CD14-positive monocyte (primary cell): ENCODE results near the gene RGS3. TPM values are rescaled to one million over a fixed set of nuclear protein-coding genes. Genes with fewer than 3 reads are reported as not detected.

ENCODE experiments used
- DNase-seq, 3 donors: peaks; one replicate each; pipeline ENCODE4 v3.0.0-alpha.2; 2011 to 2022
- H2AFZ ChIP-seq: 2 replicates; pipeline ENCODE4 v1.6.0; 2012; ENCODE audit warnings: mild to moderate bottlenecking, low read depth, low read length, inconsistent platforms; ENCODE audit not compliant: insufficient read depth, poor library complexity, severe bottlenecking
- H3K27ac ChIP-seq, 2 donors: 1 replicate in 1 of 2; 2 replicates in 1 of 2; pipeline ENCODE4 v1.5.1; 2012 to 2013; ENCODE audit warnings: low read length in 2 of 2, control low read depth in 1 of 2, inconsistent platforms in 1 of 2, low read depth in 1 of 2, mild to moderate bottlenecking in 1 of 2
- H3K27me3 ChIP-seq, 2 donors: one replicate each; pipeline versions ENCODE4 v1.6.0 to v1.6.1; 2011 to 2013; ENCODE audit warnings: low read length in 2 of 2; ENCODE audit not compliant: control insufficient read depth in 2 of 2, insufficient read depth in 2 of 2
- H3K36me3 ChIP-seq, 2 donors: replicated peaks in 1 of 2; 1 replicate in 1 of 2; 2 replicates in 1 of 2; pipeline versions ENCODE4 v1.5.1 to v1.6.1; 2012 to 2013; ENCODE audit warnings: low read length in 2 of 2, control low read depth in 1 of 2, inconsistent platforms in 1 of 2, mild to moderate bottlenecking in 1 of 2; ENCODE audit not compliant: insufficient read depth in 2 of 2, control insufficient read depth in 1 of 2
- H3K4me1 ChIP-seq, 2 donors: 1 replicate in 1 of 2; 2 replicates in 1 of 2; pipeline versions ENCODE4 v1.5.1 to v1.6.1; 2012 to 2013; ENCODE audit warnings: low read length in 2 of 2, control low read depth in 1 of 2, inconsistent platforms in 1 of 2, mild to moderate bottlenecking in 1 of 2, moderate library complexity in 1 of 2; ENCODE audit not compliant: insufficient read depth in 2 of 2, control insufficient read depth in 1 of 2
- H3K4me2 ChIP-seq: replicated peaks from 2 replicates; pipeline ENCODE3; 2012; ENCODE audit warnings: low read length, moderate library complexity, mild to moderate bottlenecking; ENCODE audit not compliant: poor library complexity, severe bottlenecking; ENCODE audit errors: extremely low read depth
- H3K4me3 ChIP-seq, 3 experiments: fragments of 200-600 bp in 1 of 3; sonication (generic) in 1 of 3; replicated peaks in 1 of 3; 1 replicate in 2 of 3; 2 replicates in 1 of 3; pipeline ENCODE4 v1.5.1; 2011 to 2013; ENCODE audit warnings: low read length in 3 of 3, mild to moderate bottlenecking in 3 of 3, control low read depth in 2 of 3, low read depth in 2 of 3, inconsistent platforms in 1 of 3, moderate library complexity in 1 of 3
- H3K79me2 ChIP-seq: 2 replicates; pipeline ENCODE4 v1.6.0; 2012; ENCODE audit warnings: mild to moderate bottlenecking, control low read depth, inconsistent platforms, low read length, moderate library complexity; ENCODE audit not compliant: insufficient read depth
- H3K9ac ChIP-seq: 2 replicates; pipeline ENCODE4 v1.6.0; 2017; ENCODE audit warnings: low read length, mild to moderate bottlenecking; ENCODE audit not compliant: insufficient read depth, poor library complexity, severe bottlenecking
- H3K9me3 ChIP-seq, 2 donors: replicated peaks in 1 of 2; 1 replicate in 1 of 2; 2 replicates in 1 of 2; pipeline versions ENCODE4 v1.5.1 to v1.6.1; 2012 to 2013; ENCODE audit warnings: low read length in 2 of 2, control low read depth in 1 of 2; ENCODE audit not compliant: control insufficient read depth in 1 of 2, insufficient read depth in 1 of 2
- H4K20me1 ChIP-seq: 2 replicates; pipeline ENCODE4 v1.6.0; 2012; ENCODE audit warnings: mild to moderate bottlenecking, low read length, control low read depth, moderate library complexity; ENCODE audit not compliant: insufficient read depth
- H3K27ac Mint-ChIP-seq, 7 donors: one replicate each; pipeline ENCODE4 v1.8.0; 2020; ENCODE audit warnings: mild to moderate bottlenecking in 7 of 7, mixed read lengths in 7 of 7, moderate library complexity in 6 of 7, inconsistent platforms in 2 of 7
- H3K27me3 Mint-ChIP-seq, 3 donors: one replicate each; pipeline ENCODE4 v1.8.0; 2021 to 2022; ENCODE audit warnings: low read depth in 3 of 3, mild to moderate bottlenecking in 3 of 3, mixed read lengths in 3 of 3, moderate library complexity in 3 of 3, inconsistent platforms in 1 of 3
- H3K36me3 Mint-ChIP-seq, 2 donors: one replicate each; pipeline ENCODE4 v1.8.0; 2020; ENCODE audit warnings: mixed read lengths in 2 of 2, inconsistent platforms in 1 of 2, mild to moderate bottlenecking in 1 of 2
- H3K4me1 Mint-ChIP-seq: one replicate; pipeline ENCODE4 v1.8.0; 2020; ENCODE audit warnings: mild to moderate bottlenecking, mixed read lengths
- H3K4me3 Mint-ChIP-seq, 2 donors: one replicate each; pipeline ENCODE4 v1.8.0; 2020; ENCODE audit warnings: mild to moderate bottlenecking in 2 of 2, mixed read lengths in 2 of 2, moderate library complexity in 1 of 2
- H3K9me3 Mint-ChIP-seq, 7 donors: one replicate each; pipeline ENCODE4 v1.8.0; 2020 to 2022; ENCODE audit warnings: mixed read lengths in 7 of 7, mild to moderate bottlenecking in 6 of 7, moderate library complexity in 6 of 7, inconsistent platforms in 2 of 7
- CTCF ChIP-seq: fragments of 200-600 bp; IDR thresholded peaks from one replicate; pipeline ENCODE4 v1.8.0; 2022; ENCODE audit warnings: antibody characterized with exemption, mild to moderate bottlenecking
- WGBS: methylation state at CpG from one replicate; pipeline ENCODE4 v1.1.5; 2013; ENCODE audit warnings: missing lambda C conversion rate; ENCODE audit not compliant: insufficient coverage; 5-methylcytosine and 5-hydroxymethylcytosine counted together
- intact Hi-C, 2 donors: fragments of 100-400 bp; cut with micrococcal nuclease; formaldehyde crosslinking; loops; one replicate each; pipeline versions ENCODE4 v1.15.0 to v1.15.1; 2023
- polyA plus RNA-seq, 3 donors: library from polyadenylated mRNA; depleted of rRNA in 1 of 3; unstranded in 2 of 3; stranded (reverse) in 1 of 3; fragments of 300-500 nt in 2 of 3; fragments of >200 nt in 1 of 3; fragmentation: Illumina TruSeq in 2 of 3; gene quantifications; 1 replicate in 2 of 3; 2 replicates in 1 of 3; pipeline ENCODE4 v1.2.3, GENCODE V29; 2012 to 2021

The RGS3 gene
- polyA plus RNA-seq, 3 donors = 9.1 to 16.2 (median 15.8) TPM

GRCh38 chr9:113427629-113428028 lies 35.9 kb upstream of the RGS3 start:
- no peak overlapping the region for H3K4me2 ChIP-seq
- no peak overlapping the region for H3K9ac ChIP-seq
- H3K27ac Mint-ChIP-seq = peak overlapping the region in 2 of 7 donors; percentile 7 to 20
- no peaks in the 10 kb centered on the region for H3K36me3 Mint-ChIP-seq
- no peak overlapping the region for H3K27ac ChIP-seq
- H3K4me3 ChIP-seq = no peak overlapping the region
- peaks cover 12 to 16% of the 10 kb centered on the region in 2 donors for H3K4me1 ChIP-seq
- peak in 2 of 3 donors; percentile 35 to 57 for DNase-seq
- no peaks in the 10 kb centered on the region for H3K27me3 ChIP-seq
- 83% methylated on average over 1 of the region's 2 CpGs for WGBS
- no peaks in the 10 kb centered on the region for H4K20me1 ChIP-seq
- peaks cover 0 to 4% (median 0%) of the 10 kb centered on the region in 3 donors for H3K27me3 Mint-ChIP-seq
- no peak overlapping the region for H3K4me3 Mint-ChIP-seq
- peaks cover 28% of the 10 kb centered on the region for H3K4me1 Mint-ChIP-seq
- H2AFZ ChIP-seq = no peak overlapping the region
- no peaks in the 10 kb centered on the region for H3K36me3 ChIP-seq
- H3K9me3 ChIP-seq = no peaks in the 10 kb centered on the region
- no peak for TF ChIP-seq CTCF
- H3K79me2 ChIP-seq = no peaks in the 10 kb centered on the region
- no peaks in the 10 kb centered on the region for H3K9me3 Mint-ChIP-seq
- intact Hi-C loops = no loop called here

GRCh38 chr9:113428062-113428615 lies 35.4 kb upstream of the RGS3 start:
- no peak overlapping the region for H3K4me3 Mint-ChIP-seq
- H3K36me3 ChIP-seq = no peaks in the 10 kb centered on the region
- no peak overlapping the region for H3K4me2 ChIP-seq
- no peaks in the 10 kb centered on the region for H3K9me3 ChIP-seq
- H2AFZ ChIP-seq = no peak overlapping the region
- peaks cover 12 to 16% of the 10 kb centered on the region in 2 donors for H3K4me1 ChIP-seq
- H3K9me3 Mint-ChIP-seq = peaks cover 0 to 2% (median 0%) of the 10 kb centered on the region in 7 donors
- intact Hi-C loops = no loop called here
- H3K36me3 Mint-ChIP-seq = no peaks in the 10 kb centered on the region
- H3K9ac ChIP-seq = no peak overlapping the region
- H3K4me3 ChIP-seq = no peak overlapping the region
- H3K79me2 ChIP-seq = no peaks in the 10 kb centered on the region
- no peak overlapping the region for H3K27ac ChIP-seq
- no CpG with 5 or more reads among the region's 1 CpG for WGBS
- H3K27me3 ChIP-seq = no peaks in the 10 kb centered on the region
- peaks cover 28% of the 10 kb centered on the region for H3K4me1 Mint-ChIP-seq
- H3K27me3 Mint-ChIP-seq = peaks cover 0 to 4% (median 0%) of the 10 kb centered on the region in 3 donors
- H3K27ac Mint-ChIP-seq = no peak overlapping the region
- H4K20me1 ChIP-seq = no peaks in the 10 kb centered on the region
- no peak for TF ChIP-seq CTCF
- DNase-seq = no peak
